ENCODE data around the gene CDC42EP2.

Gene CDC42EP2

GRCh38 chr11:65362320-65362931 lies 47.8 kb downstream of the CDC42EP2 start:
- DNase-seq: no peak

DNA sequence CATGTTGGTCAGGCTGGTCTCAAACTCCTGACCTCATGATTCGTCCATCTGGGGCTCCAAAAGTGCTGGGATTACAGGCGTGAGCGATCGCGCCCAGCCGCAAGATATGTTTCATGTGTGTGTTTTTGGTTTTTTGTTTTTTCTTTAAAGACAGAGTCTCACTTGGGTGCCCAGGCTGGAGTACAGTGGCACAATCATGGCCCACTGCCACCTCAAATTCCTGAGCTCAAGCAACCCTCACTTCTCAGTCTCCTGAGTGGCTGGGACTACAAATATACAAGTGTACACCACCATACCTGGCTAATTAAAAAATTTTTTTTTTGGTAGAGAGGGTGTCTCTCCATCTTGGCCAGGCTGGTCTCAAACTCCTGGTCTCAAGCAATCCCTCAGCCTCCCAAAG lies 48.3 kb downstream of the CDC42EP2 start:
- no peak for DNase-seq

DNA sequence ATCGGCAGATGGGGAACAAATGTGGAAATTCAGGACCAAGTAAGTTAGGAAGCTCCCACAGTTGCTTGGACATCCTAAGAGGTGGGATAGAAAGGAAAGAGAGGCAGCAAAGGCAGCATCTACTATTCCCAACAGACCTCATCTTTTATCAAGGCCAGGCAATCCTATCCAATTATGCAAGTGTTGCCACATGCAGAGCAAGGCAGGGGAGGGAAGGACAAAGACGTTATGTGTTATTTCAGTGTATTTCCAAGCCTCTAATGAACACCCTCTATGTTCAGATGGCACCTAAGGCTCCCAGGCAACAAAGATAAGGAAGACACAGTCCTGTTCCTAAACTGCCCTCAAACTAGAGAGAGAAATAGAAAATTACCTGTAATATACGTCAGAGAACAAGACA lies 49.1 kb downstream of the CDC42EP2 start:
- DNase-seq: no peak

DNA sequence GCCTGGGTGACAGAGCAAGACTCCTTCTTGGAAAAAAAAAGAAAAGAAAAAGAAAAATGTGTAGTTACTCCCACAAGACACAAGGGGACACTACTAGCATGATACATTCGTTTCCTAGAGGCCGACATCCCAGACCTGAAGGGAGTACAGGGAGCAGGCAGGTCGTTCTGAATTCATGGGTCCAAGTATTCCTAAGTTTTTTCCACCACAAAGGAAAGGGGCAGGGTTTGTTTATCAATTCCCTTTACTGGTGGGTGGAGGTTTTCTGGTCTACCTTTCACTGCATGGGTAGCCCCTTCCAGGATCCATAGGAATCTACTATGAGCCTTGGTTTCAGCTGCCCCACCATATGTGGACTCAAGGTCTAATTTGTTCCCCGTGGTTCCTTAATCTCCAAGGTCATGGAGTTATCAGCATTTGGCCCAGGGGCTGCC lies 51.7 kb downstream of the CDC42EP2 start:
- peak; percentile 70 for DNase-seq

DNA sequence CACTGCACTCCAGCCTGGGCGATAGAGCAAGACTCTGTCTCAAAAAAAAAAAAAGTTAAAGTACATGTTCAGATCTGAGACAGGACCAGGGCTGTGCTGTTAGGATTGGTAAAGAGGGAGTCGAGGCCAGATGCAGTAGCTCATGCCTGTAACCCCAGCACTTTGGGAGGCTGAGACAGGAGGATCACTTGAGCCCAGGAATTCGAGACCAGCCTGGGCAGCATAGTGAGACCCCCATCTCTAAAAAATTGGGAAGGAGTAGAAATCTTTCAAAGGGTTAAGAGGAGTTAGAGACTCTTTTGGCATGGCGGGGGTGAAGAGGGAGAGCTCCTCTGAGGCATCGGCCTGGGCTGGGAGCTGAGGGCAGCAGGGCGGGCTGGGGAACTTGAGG lies 56.0 kb downstream of the CDC42EP2 start:
- no peak for DNase-seq
